ENCODE measurements around the gene CROCC2.

Gene CROCC2

GRCh38 chr2:240998995-240999791 is 93.1 kb downstream of the CROCC2 start:
- TF ChIP-seq CTCF (conservative IDR thresholded peaks at IDR 0.05) (no peak), ZFX (IDR thresholded peaks at IDR 0.05) (peak; percentile 32; the same call in 1 of the 2 replicates)
- H3K27ac ChIP-seq: peak overlapping the region; percentile 80

- TF ChIP-seq ZFX (IDR thresholded peaks at IDR 0.05) (no peak), CTCF (conservative IDR thresholded peaks at IDR 0.05) (no peak)
- peak overlapping the region; percentile 80; the same call in 1 of the 2 replicates for H3K27ac ChIP-seq
Measured at GRCh38 chr2:240999873-241000541, 93.9 kb downstream of the CROCC2 start.

GRCh38 chr2:241000831-241001321 is 94.7 kb downstream of the CROCC2 start:
- no peak for TF ChIP-seq ZFX (IDR thresholded peaks at IDR 0.05)
- no peak for TF ChIP-seq CTCF (conservative IDR thresholded peaks at IDR 0.05)
- no peak overlapping the region for H3K27ac ChIP-seq

GRCh38 chr2:241001413-241002274 is 95.5 kb downstream of the CROCC2 start:
- H3K27ac ChIP-seq: no peak overlapping the region
- no peak for TF ChIP-seq ZFX (IDR thresholded peaks at IDR 0.05)
- TF ChIP-seq CTCF (conservative IDR thresholded peaks at IDR 0.05): no peak

GRCh38 chr2:241002275-241003046 is 96.3 kb downstream of the CROCC2 start:
- no peak for TF ChIP-seq CTCF (conservative IDR thresholded peaks at IDR 0.05)
- no peak for TF ChIP-seq ZFX (IDR thresholded peaks at IDR 0.05)
- no peak overlapping the region for H3K27ac ChIP-seq

GRCh38 chr2:241003047-241003360 is 96.9 kb downstream of the CROCC2 start:
- TF ChIP-seq CTCF (conservative IDR thresholded peaks at IDR 0.05) (no peak), ZFX (IDR thresholded peaks at IDR 0.05) (no peak)

More at GRCh38 chr2:241003047-241003360, 96.9 kb downstream of the CROCC2 start:
- H3K27ac ChIP-seq: no peak overlapping the region
